ENCODE data around the gene MAMLD1.

The MAMLD1 gene

GRCh38 chrX:150489359-150490015 is 126.4 kb downstream of the MAMLD1 start:
- no peak for DNase-seq (ENCODE audit: extremely low read depth in 1 of 2, low read depth in 1 of 2)

GRCh38 chrX:150495496-150495895 is 132.4 kb downstream of the MAMLD1 start:
- no peak for DNase-seq (ENCODE audit: extremely low read depth in 1 of 2, low read depth in 1 of 2)

GRCh38 chrX:150499240-150499639 is 136.1 kb downstream of the MAMLD1 start:
- no peak for DNase-seq (ENCODE audit: extremely low read depth in 1 of 2, low read depth in 1 of 2)

- no peak for DNase-seq (ENCODE audit: extremely low read depth in 1 of 2, low read depth in 1 of 2)
Observed at GRCh38 chrX:150502091-150502490, 139.0 kb downstream of the MAMLD1 start.

GRCh38 chrX:150502979-150503897 is 140.1 kb downstream of the MAMLD1 start:
- no peak for DNase-seq (ENCODE audit: extremely low read depth in 1 of 2, low read depth in 1 of 2)

GRCh38 chrX:150503898-150504219 is 140.7 kb downstream of the MAMLD1 start:
- DNase-seq (ENCODE audit: extremely low read depth in 1 of 2, low read depth in 1 of 2), result no peak

GRCh38 chrX:150504397-150505182 is 141.5 kb downstream of the MAMLD1 start:
- DNase-seq (ENCODE audit: extremely low read depth in 1 of 2, low read depth in 1 of 2), result no peak

GRCh38 chrX:150506020-150506419 is 142.9 kb downstream of the MAMLD1 start:
- no peak for DNase-seq (ENCODE audit: extremely low read depth in 1 of 2, low read depth in 1 of 2)

GRCh38 chrX:150506486-150506885 is 143.4 kb downstream of the MAMLD1 start:
- no peak for DNase-seq (ENCODE audit: extremely low read depth in 1 of 2, low read depth in 1 of 2)

- no peak for DNase-seq (ENCODE audit: extremely low read depth in 1 of 2, low read depth in 1 of 2)
Observed at GRCh38 chrX:150507251-150507856, 144.2 kb downstream of the MAMLD1 start.

- no peak for DNase-seq (ENCODE audit: extremely low read depth in 1 of 2, low read depth in 1 of 2)
Observed at GRCh38 chrX:150508018-150508417, 144.9 kb downstream of the MAMLD1 start.

GRCh38 chrX:150508451-150509367 is 145.6 kb downstream of the MAMLD1 start:
- no peak for DNase-seq (ENCODE audit: extremely low read depth in 1 of 2, low read depth in 1 of 2)

- DNase-seq (ENCODE audit: extremely low read depth in 1 of 2, low read depth in 1 of 2), result no peak
Observed at GRCh38 chrX:150509703-150510102, 146.6 kb downstream of the MAMLD1 start.

- no peak for DNase-seq (ENCODE audit: extremely low read depth in 1 of 2, low read depth in 1 of 2)
Observed at GRCh38 chrX:150512461-150512901, 149.4 kb downstream of the MAMLD1 start.

- DNase-seq (ENCODE audit: extremely low read depth in 1 of 2, low read depth in 1 of 2), result no peak
Observed at GRCh38 chrX:150513544-150513943, 150.4 kb downstream of the MAMLD1 start.

- no peak for DNase-seq (ENCODE audit: extremely low read depth in 1 of 2, low read depth in 1 of 2)
Observed at GRCh38 chrX:150514462-150514861, 151.3 kb downstream of the MAMLD1 start.

GRCh38 chrX:150515801-150516200 is 152.7 kb downstream of the MAMLD1 start:
- DNase-seq (ENCODE audit: extremely low read depth in 1 of 2, low read depth in 1 of 2), result no peak

GRCh38 chrX:150517303-150517910 is 154.3 kb downstream of the MAMLD1 start:
- no peak for DNase-seq (ENCODE audit: extremely low read depth in 1 of 2, low read depth in 1 of 2)

GRCh38 chrX:150522494-150522893 is 159.4 kb downstream of the MAMLD1 start:
- no peak for DNase-seq (ENCODE audit: extremely low read depth in 1 of 2, low read depth in 1 of 2)

Measured in stimulated activated CD8-positive, alpha-beta memory T cell treated with anti-CD3 and anti-CD28 coated beads, Interleukin-7, amount 100 ng/mL, for 48 hours (primary cell).